GM19239 (cell line): Measurements from ENCODE around the gene GPC3.
"Not testable (repeated sequence)": the region's sequence is repeated elsewhere in the genome, so short reads cannot be mapped to it uniquely, and the experiment has no call there.

Source experiments
- DNase-seq: peaks from one replicate; pipeline ENCODE4 v3.0.0; 2011; ENCODE audit warnings: low spot score; ENCODE audit not compliant: insufficient read length
- FAIRE-seq: peaks from 2 replicates; lab custom pipeline; 2011; peaks lifted over from hg19 to GRCh38; lab: Jason Lieb, UNC

GPC3 gene

GRCh38 chrX:133549295-133549933 lies 436.0 kb downstream of the GPC3 start:
- DNase-seq (no peak), FAIRE-seq (no peak)

- FAIRE-seq (no peak), DNase-seq (no peak)
Observed at GRCh38 chrX:133546441-133546840, 439.0 kb downstream of the GPC3 start.

- no peak for FAIRE-seq
- DNase-seq, result no peak
Observed at GRCh38 chrX:133544778-133545177, 440.6 kb downstream of the GPC3 start.

GRCh38 chrX:133544115-133544514 lies 441.3 kb downstream of the GPC3 start:
- no peak for DNase-seq
- no peak for FAIRE-seq

GRCh38 chrX:133543654-133544053 lies 441.7 kb downstream of the GPC3 start:
- no peak for DNase-seq
- FAIRE-seq, result no peak

DNA sequence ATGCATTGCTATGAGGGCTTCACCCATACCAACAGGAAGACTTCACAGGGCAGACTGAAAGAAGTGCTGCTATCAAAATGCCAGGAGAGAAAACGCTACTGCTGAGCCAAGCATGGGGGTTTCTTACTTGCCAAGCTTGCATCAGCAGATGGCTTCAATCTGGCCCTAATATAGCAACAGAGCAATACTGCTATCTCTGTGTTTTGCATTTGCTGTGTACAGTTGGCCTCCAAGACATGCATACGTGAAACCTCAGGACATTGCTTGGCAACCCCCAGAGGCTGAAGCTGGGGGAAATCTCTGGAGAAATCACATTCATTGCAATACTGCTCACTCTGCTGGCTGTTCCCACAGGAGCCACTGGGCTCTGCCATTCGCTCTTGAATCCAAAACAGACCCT lies 442.9 kb downstream of the GPC3 start:
- FAIRE-seq (no peak), DNase-seq (no peak)

- no peak for FAIRE-seq
- DNase-seq, result no peak
Observed at GRCh38 chrX:133541021-133541420, 444.4 kb downstream of the GPC3 start.

DNA sequence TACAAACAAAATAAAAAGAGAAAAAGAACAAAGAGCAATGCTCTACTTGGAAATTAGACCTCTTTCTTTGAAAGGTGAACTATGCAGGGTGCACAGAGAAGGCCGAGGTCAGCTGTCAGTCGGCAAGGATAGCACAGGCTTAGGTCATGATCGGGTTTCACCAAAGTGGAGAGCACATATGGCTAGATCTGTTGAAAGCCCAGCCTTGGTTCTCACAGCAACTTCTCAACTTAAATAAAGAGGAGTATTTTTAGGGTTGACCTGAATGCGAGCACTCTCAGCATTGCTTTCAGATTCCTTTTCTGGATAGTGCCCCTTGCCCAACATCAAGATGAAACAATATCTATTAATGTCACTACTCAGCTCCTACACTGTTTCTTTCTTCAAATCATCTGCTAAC lies 447.2 kb downstream of the GPC3 start:
- FAIRE-seq, result no peak
- DNase-seq, result no peak

DNA sequence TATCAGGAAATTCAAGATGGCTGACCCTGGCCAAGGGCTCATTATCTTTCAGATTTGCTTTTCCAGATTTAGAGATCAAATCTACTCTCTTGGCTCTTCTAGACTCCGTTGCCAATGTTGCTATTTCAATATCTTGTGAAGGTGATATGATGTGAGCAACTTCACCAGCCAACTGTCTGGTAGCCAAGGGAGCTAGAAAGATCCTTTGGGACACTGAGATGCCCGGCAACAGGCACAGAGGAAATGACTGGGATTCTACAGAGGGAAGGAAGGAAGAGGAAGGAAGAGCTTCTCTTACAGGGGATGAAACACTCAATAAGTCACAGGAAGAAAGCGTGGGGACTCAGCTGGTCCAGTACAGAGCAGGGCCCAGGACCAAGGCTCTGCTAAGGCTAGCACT lies 448.3 kb downstream of the GPC3 start:
- FAIRE-seq (no peak), DNase-seq (no peak)

DNA sequence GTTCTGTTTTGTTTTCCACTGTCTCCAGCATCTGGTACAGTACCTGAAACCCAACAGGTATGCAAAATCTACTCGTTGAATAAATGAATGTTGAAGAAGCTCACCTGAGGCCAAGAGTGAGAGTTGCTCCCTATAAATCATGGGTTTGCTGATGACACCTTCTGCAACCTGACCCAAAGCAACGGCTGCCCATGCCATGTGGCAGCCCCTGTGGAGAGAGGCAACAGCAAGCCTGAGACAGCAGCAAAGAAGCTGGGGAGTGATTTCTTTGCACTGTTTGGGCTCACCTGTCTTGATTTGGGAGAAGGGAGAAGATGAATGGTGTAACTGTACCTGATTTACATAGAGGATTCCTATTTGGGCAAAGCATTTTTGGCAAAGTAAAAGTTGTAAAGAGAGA lies 450.3 kb downstream of the GPC3 start:
- no peak for FAIRE-seq
- DNase-seq, result no peak

DNA sequence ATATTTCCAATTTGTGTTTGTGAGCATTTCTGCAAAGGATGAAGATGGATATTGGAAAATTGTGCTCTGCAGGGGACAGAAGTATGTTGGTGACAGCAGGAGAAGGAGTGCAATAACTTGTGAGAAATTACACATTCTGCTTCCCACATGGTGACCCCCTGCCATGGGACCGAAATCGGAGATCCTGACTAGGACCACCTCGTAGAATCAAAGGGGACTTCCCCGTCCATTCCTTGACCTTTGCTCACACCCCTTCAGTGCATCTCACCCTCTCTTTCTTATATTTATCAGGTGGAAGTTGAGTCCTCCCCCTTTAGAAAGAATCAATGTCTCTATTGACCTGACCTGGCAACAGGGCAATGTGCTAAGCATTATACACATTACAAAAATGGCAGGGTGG lies 451.2 kb downstream of the GPC3 start:
- no peak for DNase-seq
- FAIRE-seq, result no peak

DNA sequence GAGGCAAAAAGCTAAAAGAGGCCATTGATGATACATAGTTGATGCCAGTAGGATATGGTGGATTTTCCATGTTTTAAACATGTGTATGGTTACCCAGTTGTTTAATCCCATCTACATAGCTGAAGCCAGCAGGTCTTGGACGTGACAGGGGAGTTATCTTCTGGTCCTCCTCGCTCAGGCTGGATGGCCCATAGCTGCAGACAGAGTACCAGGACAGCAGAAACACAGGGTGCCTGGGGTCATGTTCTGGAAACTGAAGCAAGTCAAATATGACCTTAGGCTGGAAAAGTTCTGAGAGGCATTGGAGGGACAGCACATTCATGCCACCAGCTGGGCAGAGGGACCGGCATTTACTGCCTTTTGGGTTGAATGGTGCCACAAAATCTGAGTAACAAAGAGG lies 452.1 kb downstream of the GPC3 start:
- DNase-seq (no peak), FAIRE-seq (peak; percentile 68)

GRCh38 chrX:133530960-133531359 lies 454.4 kb downstream of the GPC3 start:
- FAIRE-seq (no peak), DNase-seq (no peak)

DNA sequence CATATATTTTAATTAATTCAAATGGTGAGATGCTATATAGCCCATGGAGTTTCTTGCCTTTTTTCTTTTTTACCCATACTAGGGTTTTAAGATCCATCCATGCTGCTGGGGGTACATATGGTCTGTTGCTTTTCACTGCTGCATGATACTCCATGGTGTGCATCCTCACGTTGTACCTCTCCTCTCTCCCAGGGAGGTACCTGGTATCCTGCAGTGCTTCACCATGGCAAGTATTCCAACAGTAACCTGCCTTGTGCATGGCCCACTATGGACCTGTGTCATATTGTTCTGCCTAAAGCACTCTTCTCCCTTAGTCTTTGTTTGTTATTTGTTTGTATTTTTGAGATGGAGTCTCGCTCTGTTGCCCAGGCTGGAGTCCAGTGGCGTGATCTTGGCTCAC lies 455.8 kb downstream of the GPC3 start:
- DNase-seq (no peak), FAIRE-seq (no peak)

DNA sequence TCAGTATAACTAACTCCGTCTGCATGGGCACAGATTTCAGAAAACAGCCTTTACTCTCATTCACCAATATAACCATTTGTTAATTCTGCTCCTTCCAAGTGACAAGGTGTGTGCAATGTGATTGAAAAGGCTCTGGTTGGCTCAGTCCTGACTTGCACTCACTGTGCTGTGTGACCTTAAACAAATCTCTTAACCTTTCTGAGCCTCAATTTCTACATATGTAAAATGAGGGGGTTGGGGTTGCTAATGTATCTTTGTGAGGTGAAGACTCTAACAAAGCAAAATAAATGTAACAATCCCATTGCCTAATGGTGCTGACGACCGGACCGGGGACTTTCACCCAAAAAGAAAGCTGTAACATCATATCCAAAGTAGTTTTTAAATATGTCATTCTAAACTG lies 457.6 kb downstream of the GPC3 start:
- DNase-seq (no peak), FAIRE-seq (no peak)

DNA sequence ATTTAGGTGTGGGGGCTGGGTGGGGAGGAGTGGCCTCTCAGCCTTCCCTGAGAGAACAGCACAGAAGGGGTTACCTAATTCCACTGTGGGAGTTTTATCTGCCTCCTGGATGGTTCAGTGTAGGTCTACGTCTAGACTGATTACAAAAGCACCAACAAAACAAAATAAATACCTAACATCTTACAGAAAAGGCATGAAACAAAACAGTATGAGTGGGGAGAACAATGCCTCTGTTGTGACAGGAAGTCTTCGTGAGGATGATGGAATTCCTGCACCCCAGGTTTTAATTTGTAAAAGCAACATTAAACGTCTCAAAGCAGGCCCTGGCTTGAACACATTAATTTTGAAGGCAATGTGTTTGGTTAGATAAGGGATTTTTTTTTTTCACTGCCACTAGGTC lies 458.0 kb downstream of the GPC3 start:
- FAIRE-seq, result no peak
- DNase-seq, result no peak

DNA sequence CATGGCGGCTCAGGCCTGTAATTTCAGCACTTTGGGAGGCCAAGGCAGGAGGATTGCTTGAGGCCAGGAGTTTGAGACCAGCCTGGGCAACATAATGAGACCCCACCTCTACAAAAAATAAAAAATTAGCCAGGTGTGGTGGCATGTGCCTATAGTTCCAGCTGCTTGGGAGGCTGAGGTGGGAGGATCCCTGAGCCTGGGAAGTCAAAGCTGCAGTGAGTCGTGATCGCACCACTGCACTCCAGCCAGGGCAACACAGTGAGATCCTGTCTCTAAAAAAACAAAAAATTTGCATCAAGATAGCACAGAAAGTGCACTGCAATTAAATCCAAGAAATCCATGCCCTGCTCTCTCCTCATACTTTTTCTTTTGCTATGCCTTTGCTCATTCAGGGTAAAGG lies 458.6 kb downstream of the GPC3 start:
- not testable (repeated sequence) for FAIRE-seq

GRCh38 chrX:133523526-133523925 lies 461.9 kb downstream of the GPC3 start:
- FAIRE-seq (no peak), DNase-seq (no peak)

More for the DNA sequence above, 458.6 kb downstream of the GPC3 start:
- not testable (repeated sequence) for DNase-seq

DNA sequence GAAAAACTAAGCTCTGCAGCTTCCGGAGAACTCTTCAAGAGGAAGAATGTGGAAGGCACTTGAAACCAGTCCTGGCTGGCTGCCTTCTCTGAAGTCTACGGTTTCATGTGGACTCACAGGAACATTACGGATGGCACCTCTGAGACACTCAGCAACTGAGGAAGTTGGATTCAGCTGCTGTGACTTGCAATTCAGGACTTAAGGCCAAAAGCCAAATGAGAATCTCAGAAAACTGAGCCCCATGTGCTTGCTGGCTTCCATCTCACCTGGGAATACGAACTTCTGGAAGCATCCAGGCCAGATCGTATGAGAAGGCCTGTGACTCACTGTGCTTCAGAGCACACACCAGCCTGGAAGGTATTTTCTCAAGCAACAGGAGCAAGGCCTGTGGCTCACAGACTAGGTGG lies 462.3 kb downstream of the GPC3 start:
- no peak for DNase-seq
- no peak for FAIRE-seq

GRCh38 chrX:133516686-133517085 lies 468.7 kb downstream of the GPC3 start:
- DNase-seq (no peak), FAIRE-seq (no peak)

DNA sequence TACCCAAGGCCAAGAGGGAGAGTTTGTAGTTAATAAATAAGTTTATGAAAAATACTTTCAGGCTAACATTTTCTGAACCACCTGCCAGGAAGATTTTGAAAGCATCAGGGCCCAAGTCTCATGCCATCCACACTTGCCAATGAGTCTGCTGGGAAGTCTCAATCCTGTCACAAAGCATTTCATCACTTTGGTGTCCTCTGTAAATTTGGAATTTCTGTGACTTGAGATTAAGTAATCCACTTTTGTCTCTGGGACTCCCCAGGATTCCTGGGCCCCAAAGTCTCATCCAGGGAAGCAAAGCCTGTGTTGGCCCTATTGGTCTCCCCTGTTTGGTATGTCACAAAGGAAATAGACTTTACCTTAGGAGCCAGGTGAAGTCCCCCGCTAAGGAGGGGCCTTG lies 470.9 kb downstream of the GPC3 start:
- DNase-seq (no peak), FAIRE-seq (no peak)

DNA sequence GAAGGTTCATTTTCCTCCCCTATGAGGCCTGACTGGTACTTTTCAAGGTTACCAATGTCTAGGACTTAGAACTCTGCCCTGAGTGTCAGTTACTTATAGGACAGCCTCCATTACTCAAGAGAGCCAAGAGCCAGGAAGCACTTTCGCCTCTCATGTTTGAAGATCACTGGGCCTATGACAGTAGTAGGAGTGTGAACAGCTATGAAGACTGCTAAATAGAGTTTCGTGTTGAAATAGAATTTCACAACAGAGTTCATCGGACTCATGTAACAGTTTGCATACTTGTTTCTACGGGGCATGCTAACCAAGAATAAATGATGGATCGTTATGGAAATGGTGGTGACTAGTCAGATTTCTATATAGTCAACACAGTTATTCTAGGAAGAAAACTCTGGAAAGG lies 472.3 kb downstream of the GPC3 start:
- DNase-seq (no peak), FAIRE-seq (no peak)

DNA sequence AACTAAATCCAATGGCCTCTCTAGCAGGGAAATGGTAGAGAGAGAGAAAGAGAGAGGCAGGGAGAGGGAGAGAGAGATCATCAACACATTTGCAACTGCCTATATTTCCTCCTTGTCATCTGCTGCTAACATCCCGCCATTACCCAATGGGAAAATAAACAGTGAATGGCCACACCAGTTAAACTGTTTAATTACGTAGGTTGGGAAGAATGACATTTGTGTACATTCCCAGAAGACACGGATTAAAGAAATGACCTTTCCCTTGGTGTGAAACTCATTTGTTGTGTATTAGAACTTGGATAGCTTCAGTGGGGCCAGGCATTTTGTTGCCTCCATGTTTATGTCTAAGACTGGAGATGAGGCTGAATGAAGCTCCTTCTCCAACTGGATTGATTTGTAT lies 474.4 kb downstream of the GPC3 start:
- FAIRE-seq (no peak), DNase-seq (no peak)
